Gastrocnemius medialis (tissue), 4 donors: Measurements from ENCODE around the gene ADAMTSL3.
"Not testable (repeated sequence)": the region's sequence is repeated elsewhere in the genome, so short reads cannot be mapped to it uniquely, and the experiment has no call there.

Experiments used
- POLR2A ChIP-seq, 2 donors: fragments of 450-650 bp; IDR thresholded peaks; one replicate each; pipeline ENCODE4 v1.6.1; 2017; ENCODE audit warnings: antibody characterized with exemption in 2 of 2, mild to moderate bottlenecking in 2 of 2, moderate library complexity in 2 of 2
- TF ChIP-seq, protein P1 (sequence below), 5 experiments: fragments of 450-650 bp in 3 of 5; fragments of 200-600 bp in 2 of 5; sonication (generic) in 2 of 5; IDR thresholded peaks in 4 of 5; conservative IDR thresholded peaks in 1 of 5; 1 replicate in 4 of 5; 2 replicates in 1 of 5; pipeline ENCODE4 v1.5.1; 2016 to 2019; ENCODE audit warnings: antibody characterized with exemption in 5 of 5, mild to moderate bottlenecking in 3 of 5, moderate library complexity in 3 of 5

DNA sequence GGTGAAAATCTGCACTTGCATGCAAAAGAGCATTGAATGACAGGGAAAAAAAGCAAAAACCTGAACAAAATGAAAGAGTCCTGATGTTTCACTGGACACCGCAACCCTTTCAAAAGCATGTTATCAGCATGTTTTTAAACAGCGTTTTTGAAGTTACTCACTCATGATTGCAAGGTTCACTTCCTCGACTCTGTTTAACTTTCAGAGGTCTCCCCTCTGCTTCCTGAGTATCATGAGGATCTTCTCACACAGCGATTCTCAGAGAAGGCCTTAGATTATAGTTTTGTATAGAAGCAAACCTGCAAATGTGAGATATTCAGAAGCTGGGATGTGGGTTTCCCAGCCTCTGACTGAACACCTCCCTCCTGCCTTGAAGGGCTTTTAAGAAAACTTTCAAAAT, 395.6 kb downstream of the ADAMTSL3 start:
- TF ChIP-seq, protein P1, sequence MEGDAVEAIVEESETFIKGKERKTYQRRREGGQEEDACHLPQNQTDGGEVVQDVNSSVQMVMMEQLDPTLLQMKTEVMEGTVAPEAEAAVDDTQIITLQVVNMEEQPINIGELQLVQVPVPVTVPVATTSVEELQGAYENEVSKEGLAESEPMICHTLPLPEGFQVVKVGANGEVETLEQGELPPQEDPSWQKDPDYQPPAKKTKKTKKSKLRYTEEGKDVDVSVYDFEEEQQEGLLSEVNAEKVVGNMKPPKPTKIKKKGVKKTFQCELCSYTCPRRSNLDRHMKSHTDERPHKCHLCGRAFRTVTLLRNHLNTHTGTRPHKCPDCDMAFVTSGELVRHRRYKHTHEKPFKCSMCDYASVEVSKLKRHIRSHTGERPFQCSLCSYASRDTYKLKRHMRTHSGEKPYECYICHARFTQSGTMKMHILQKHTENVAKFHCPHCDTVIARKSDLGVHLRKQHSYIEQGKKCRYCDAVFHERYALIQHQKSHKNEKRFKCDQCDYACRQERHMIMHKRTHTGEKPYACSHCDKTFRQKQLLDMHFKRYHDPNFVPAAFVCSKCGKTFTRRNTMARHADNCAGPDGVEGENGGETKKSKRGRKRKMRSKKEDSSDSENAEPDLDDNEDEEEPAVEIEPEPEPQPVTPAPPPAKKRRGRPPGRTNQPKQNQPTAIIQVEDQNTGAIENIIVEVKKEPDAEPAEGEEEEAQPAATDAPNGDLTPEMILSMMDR (IDR thresholded peaks at IDR 0.05 in 4 of 5, conservative IDR thresholded peaks at IDR 0.05 in 1 of 5): not testable (repeated sequence)
- not testable (repeated sequence) for TF ChIP-seq POLR2A (IDR thresholded peaks at IDR 0.05)
